DMS153 treated with DMSO at 0.1 percent for 48 hours (cell line): ENCODE results near the gene SYNRG.
A peak's percentile ranks its signal among the peaks of the same experiment; 100 is the strongest.
"Not testable (repeated sequence)": the region's sequence is repeated elsewhere in the genome, so short reads cannot be mapped to it uniquely, and the experiment has no call there.

Experiments used
- DNase-seq: peaks from one replicate; lab custom pipeline; 2025; ENCODE audit not compliant: unreplicated experiment; lab: John Stamatoyannopoulos, UW

Gene SYNRG, protein sequence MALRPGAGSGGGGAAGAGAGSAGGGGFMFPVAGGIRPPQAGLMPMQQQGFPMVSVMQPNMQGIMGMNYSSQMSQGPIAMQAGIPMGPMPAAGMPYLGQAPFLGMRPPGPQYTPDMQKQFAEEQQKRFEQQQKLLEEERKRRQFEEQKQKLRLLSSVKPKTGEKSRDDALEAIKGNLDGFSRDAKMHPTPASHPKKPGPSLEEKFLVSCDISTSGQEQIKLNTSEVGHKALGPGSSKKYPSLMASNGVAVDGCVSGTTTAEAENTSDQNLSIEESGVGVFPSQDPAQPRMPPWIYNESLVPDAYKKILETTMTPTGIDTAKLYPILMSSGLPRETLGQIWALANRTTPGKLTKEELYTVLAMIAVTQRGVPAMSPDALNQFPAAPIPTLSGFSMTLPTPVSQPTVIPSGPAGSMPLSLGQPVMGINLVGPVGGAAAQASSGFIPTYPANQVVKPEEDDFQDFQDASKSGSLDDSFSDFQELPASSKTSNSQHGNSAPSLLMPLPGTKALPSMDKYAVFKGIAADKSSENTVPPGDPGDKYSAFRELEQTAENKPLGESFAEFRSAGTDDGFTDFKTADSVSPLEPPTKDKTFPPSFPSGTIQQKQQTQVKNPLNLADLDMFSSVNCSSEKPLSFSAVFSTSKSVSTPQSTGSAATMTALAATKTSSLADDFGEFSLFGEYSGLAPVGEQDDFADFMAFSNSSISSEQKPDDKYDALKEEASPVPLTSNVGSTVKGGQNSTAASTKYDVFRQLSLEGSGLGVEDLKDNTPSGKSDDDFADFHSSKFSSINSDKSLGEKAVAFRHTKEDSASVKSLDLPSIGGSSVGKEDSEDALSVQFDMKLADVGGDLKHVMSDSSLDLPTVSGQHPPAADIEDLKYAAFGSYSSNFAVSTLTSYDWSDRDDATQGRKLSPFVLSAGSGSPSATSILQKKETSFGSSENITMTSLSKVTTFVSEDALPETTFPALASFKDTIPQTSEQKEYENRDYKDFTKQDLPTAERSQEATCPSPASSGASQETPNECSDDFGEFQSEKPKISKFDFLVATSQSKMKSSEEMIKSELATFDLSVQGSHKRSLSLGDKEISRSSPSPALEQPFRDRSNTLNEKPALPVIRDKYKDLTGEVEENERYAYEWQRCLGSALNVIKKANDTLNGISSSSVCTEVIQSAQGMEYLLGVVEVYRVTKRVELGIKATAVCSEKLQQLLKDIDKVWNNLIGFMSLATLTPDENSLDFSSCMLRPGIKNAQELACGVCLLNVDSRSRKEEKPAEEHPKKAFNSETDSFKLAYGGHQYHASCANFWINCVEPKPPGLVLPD (N-terminal part only)

GRCh38 chr17:37609170-37610040 is at the start of gene SYNRG:
SYNRG (minus strand) TSS chr17:37609418; CDS start chr17:37609355, 63 bp downstream.
- peak; percentile 86 for DNase-seq

- DNase-seq = no peak
Observed at GRCh38 chr17:37657202-37657601, 48.0 kb upstream of the SYNRG start.

- DNase-seq = no peak
Observed at GRCh38 chr17:37651849-37652248, 42.6 kb upstream of the SYNRG start.

DNA sequence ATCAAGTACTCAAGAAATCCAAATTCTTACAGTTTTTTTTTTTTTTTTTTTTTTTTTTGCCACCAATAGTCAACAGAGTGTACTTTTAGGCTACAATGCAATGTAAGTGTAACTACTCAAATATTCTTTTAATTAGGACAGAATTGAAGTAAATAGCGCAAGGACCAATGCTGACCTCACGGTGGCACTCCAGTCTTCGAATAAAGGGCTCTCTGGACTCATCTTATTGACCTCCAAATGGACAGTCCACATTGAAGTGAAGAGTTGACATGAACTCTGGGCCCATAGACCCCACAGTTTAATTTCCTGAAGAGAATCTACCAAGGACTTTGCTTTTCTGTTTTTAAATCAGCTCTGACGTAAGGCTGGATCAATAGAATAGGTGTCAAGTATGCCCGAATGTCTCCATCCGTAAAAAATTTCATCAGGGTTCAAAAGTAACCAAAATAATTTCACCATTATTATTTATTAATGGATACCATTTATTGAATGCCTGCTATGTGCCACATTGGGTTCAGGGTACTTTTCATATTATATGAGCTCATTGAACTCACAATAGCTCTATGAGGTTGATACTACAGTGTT is 41.3 kb upstream of the SYNRG start:
- DNase-seq = peak; percentile 34

GRCh38 chr17:37648555-37648954 is 39.3 kb upstream of the SYNRG start:
- no peak for DNase-seq

- DNase-seq = no peak
Observed at GRCh38 chr17:37647856-37648255, 38.6 kb upstream of the SYNRG start.

- DNase-seq = no peak
Observed at GRCh38 chr17:37643869-37644268, 34.7 kb upstream of the SYNRG start.

- DNase-seq = peak; percentile 62
Observed at GRCh38 chr17:37643118-37643766, 34.0 kb upstream of the SYNRG start, which contains the start of gene DDX52. DDX52 (minus strand) TSS chr17:37643446; CDS start chr17:37643420, 26 bp downstream.

- DNase-seq = no peak
Observed at GRCh38 chr17:37642681-37643080, 33.5 kb upstream of the SYNRG start.

- DNase-seq = no peak
Observed at GRCh38 chr17:37640015-37640414, 30.8 kb upstream of the SYNRG start.

GRCh38 chr17:37637956-37638355 is 28.7 kb upstream of the SYNRG start:
- no peak for DNase-seq

DNA sequence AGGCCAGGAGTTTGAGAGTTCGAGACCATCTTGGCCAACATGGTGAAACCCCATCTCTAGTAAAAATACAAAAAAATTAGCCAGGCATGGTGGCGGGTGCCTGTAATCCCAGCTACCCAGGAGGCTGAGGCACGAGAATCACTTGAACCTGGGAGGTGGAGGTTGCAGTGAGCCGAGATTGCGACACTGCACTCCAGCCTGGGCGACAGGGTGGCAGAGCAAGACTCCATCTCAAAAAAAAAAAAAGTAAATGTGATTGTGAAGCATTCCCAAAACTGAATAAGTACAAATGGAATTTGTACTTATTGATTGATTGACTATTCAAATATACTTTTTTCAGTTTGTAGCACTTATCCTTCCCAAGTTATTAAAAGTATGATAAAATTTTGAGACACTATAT is 7.2 kb upstream of the SYNRG start:
- not testable (repeated sequence) for DNase-seq

GRCh38 chr17:37614823-37615222 is 5.6 kb upstream of the SYNRG start:
- no peak for DNase-seq

GRCh38 chr17:37614391-37614790 is 5.2 kb upstream of the SYNRG start:
- no peak for DNase-seq

GRCh38 chr17:37610971-37611370 is 1.8 kb upstream of the SYNRG start:
- DNase-seq = no peak

- not testable (repeated sequence) for DNase-seq
Observed at GRCh38 chr17:37610041-37610420, 813 bp upstream of the SYNRG start.

DNA sequence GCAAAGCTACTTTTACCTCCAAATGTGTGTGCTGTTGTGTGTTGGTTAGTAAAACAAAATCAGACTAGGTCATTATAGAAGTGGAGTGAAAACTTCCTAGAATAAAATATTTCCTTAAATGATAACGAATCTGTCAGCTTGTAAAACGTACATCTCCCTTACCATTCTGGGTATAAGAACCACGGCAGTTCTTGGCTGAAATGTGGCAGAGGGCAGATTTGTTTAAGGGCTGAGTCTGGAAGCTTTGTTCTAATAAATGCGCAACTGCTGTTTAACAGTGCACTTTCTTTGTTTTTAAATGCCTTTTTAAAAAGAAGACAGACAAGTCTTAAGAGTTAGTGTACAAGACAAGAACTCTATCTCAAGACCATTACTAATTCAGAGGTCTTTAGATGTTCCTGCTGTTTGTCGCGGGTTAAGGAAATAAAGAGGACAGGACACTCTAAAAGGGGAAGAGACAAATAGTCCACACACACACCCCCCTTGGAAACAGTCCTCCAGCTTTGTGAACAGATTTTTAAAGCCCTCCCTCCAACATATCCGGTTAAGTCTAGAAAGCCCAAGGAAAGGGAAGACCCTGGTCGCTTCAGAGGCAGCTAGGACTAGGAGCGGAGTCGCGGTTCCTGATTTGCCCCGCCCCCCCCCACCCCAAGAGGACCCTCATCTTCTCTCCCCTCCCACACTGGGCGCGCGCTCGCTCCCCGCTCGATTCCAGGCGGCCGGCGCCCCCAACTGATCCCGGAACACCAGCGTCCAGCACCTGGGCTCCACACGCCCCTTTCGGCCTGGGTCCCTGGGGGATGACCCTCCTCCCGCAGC is 658 bp downstream of the SYNRG start:
- DNase-seq = peak; percentile 1

DNA sequence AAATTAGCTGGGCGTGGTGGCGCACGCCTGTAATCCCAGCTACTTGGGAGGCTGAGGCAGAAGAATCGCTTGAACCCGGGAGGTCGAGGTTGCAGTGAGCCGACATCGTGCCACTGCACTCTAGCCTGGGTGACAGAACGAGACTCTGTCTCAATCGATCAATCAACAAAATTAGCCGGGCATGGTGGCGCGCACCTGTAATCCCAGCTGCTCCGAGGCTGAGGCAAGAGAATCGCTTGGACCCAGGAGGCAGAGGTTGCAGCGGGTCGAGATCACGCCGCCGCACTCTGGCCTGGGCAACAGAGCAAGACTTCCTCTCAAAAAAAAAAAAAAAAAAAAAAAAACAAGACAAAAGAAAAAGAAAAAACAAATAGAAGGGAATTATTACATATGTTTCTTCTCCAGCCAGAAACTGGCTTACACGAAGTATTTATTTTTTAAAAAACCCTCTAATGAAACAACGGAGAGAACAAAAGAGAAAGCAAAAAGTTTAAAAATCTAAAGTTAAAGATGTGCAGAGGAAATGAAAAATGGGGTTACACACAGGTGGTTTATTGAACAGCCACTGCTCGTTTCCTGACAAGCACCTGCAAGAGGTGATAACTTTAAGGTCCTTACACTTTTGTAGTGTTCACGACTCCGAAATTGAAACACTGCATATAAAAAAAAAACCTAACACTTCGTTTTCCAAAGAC is 1.4 kb downstream of the SYNRG start:
- DNase-seq = no peak
